ENCODE data around the gene AMH. TPM values are rescaled to one million over a fixed set of nuclear protein-coding genes. Genes with fewer than 3 reads are reported as not detected.
A peak's percentile ranks its signal among the peaks of the same experiment; 100 is the strongest.

The AMH gene
- total RNA-seq, 1 experiment from 2014 or later, result 11.2 TPM

DNA sequence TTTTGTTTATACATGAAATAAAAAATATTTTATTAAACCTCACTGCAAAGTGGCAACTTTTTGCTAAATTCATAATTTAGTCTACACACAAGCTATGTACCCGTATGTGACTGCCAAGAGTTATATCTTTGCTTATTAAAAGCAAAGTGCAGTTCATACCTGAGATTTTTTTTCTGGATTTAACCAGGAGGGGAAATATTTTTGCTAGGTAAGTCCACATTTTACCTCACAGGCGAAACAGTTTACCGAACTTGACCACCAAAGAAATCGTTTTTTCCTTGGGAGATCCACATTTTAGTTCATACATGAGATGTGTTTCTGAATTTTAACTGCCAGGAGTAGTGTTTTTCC is 19.3 kb downstream of the AMH start (continued):
- TF ChIP-seq, protein P1, sequence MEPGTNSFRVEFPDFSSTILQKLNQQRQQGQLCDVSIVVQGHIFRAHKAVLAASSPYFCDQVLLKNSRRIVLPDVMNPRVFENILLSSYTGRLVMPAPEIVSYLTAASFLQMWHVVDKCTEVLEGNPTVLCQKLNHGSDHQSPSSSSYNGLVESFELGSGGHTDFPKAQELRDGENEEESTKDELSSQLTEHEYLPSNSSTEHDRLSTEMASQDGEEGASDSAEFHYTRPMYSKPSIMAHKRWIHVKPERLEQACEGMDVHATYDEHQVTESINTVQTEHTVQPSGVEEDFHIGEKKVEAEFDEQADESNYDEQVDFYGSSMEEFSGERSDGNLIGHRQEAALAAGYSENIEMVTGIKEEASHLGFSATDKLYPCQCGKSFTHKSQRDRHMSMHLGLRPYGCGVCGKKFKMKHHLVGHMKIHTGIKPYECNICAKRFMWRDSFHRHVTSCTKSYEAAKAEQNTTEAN (CRISPR knock-in tag; IDR thresholded peaks at IDR 0.05), result no peak
- TF ChIP-seq NFE2L1 (CRISPR knock-in tag; IDR thresholded peaks at IDR 0.05) (no peak), FOXK1 (CRISPR knock-in tag; IDR thresholded peaks at IDR 0.05) (no peak)
- TF ChIP-seq, protein P2, sequence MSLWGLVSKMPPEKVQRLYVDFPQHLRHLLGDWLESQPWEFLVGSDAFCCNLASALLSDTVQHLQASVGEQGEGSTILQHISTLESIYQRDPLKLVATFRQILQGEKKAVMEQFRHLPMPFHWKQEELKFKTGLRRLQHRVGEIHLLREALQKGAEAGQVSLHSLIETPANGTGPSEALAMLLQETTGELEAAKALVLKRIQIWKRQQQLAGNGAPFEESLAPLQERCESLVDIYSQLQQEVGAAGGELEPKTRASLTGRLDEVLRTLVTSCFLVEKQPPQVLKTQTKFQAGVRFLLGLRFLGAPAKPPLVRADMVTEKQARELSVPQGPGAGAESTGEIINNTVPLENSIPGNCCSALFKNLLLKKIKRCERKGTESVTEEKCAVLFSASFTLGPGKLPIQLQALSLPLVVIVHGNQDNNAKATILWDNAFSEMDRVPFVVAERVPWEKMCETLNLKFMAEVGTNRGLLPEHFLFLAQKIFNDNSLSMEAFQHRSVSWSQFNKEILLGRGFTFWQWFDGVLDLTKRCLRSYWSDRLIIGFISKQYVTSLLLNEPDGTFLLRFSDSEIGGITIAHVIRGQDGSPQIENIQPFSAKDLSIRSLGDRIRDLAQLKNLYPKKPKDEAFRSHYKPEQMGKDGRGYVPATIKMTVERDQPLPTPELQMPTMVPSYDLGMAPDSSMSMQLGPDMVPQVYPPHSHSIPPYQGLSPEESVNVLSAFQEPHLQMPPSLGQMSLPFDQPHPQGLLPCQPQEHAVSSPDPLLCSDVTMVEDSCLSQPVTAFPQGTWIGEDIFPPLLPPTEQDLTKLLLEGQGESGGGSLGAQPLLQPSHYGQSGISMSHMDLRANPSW (CRISPR knock-in tag; conservative IDR thresholded peaks at IDR 0.05; ENCODE audit: low read depth), result no peak
- TF ChIP-seq, protein P3, sequence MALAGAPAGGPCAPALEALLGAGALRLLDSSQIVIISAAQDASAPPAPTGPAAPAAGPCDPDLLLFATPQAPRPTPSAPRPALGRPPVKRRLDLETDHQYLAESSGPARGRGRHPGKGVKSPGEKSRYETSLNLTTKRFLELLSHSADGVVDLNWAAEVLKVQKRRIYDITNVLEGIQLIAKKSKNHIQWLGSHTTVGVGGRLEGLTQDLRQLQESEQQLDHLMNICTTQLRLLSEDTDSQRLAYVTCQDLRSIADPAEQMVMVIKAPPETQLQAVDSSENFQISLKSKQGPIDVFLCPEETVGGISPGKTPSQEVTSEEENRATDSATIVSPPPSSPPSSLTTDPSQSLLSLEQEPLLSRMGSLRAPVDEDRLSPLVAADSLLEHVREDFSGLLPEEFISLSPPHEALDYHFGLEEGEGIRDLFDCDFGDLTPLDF (CRISPR knock-in tag; IDR thresholded peaks at IDR 0.05), result no peak
- TF ChIP-seq, protein P4, sequence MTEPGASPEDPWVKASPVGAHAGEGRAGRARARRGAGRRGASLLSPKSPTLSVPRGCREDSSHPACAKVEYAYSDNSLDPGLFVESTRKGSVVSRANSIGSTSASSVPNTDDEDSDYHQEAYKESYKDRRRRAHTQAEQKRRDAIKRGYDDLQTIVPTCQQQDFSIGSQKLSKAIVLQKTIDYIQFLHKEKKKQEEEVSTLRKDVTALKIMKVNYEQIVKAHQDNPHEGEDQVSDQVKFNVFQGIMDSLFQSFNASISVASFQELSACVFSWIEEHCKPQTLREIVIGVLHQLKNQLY (CRISPR knock-in tag; IDR thresholded peaks at IDR 0.05), result no peak
- TF ChIP-seq, protein P5, sequence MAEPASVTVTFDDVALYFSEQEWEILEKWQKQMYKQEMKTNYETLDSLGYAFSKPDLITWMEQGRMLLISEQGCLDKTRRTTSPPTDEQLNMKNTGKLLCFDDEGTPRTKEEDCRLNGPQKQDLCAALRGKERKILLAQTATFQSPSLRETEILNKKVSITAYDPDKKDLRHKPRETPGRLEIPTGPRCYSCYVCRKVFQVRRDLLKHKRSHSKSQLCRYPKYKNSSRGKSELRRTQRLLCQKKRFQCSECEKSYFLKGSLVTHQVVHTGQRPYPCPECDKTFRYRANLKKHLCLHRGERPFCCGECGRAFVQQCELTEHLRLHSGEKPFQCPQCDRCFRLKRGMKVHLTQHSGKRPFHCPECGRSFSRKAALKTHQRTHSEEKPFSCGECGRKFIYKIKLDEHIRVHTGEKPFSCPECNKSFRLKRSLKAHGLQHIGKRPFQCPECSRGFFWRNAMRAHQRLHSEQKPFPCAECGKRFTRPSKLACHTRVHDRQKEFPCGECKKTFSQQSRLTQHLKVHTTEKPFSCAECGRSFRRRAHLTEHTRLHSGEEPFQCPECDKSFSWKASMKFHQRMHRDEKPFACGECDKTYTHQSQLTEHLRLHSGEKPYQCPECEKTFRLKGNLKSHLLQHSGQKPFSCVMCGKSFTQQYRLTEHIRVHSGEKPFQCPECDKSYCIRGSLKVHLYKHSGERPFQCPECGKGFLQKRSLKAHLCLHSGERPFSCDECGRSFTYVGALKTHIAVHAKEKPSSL (CRISPR knock-in tag; conservative IDR thresholded peaks at IDR 0.05), result no peak
- TF ChIP-seq, protein P6, sequence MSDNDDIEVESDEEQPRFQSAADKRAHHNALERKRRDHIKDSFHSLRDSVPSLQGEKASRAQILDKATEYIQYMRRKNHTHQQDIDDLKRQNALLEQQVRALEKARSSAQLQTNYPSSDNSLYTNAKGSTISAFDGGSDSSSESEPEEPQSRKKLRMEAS (CRISPR knock-in tag; IDR thresholded peaks at IDR 0.05), result no peak

DNA sequence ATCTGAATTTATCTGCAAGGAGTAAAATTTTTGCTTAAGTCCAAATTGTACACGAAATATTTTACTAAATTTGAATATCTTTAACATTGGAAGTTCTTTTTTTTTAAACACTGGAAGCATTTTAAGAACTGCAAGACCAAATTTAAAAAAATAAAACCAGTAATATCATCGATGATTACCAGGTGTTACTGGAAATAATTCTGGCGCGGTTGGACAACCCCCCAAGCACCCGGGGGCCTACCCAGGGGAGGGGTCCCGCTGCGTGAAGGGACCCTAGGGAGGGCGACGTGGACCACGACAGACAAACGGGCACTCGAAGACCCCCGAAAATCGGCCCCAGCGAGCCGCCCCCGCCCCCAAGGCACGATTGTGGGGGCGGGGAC is 19.7 kb downstream of the AMH start:
- Mint-ChIP-seq H3K36me3 (peaks cover 8% of the 10 kb centered on the region), H3K4me1 (peaks cover 28% of the 10 kb centered on the region), H3K27ac (no peak overlapping the region), H3K4me3 (peak overlapping the region; percentile 82), H3K9me3 (no peaks in the 10 kb centered on the region), H3K27me3 (ENCODE audit: low read depth) (no peaks in the 10 kb centered on the region; the same call in 1 of the 2 replicates)
- ChIA-PET CTCF (no interaction called here), POLR2A (no interaction called here)
- TF ChIP-seq ZNF423 (CRISPR knock-in tag; IDR thresholded peaks at IDR 0.05) (peak; percentile 59; the same call in 1 of the 2 replicates), NFATC4 (CRISPR knock-in tag; IDR thresholded peaks at IDR 0.05) (no peak)
- DNase-seq (ENCODE audit: low spot score), result no peak
- no peak for ATAC-seq

DNA sequence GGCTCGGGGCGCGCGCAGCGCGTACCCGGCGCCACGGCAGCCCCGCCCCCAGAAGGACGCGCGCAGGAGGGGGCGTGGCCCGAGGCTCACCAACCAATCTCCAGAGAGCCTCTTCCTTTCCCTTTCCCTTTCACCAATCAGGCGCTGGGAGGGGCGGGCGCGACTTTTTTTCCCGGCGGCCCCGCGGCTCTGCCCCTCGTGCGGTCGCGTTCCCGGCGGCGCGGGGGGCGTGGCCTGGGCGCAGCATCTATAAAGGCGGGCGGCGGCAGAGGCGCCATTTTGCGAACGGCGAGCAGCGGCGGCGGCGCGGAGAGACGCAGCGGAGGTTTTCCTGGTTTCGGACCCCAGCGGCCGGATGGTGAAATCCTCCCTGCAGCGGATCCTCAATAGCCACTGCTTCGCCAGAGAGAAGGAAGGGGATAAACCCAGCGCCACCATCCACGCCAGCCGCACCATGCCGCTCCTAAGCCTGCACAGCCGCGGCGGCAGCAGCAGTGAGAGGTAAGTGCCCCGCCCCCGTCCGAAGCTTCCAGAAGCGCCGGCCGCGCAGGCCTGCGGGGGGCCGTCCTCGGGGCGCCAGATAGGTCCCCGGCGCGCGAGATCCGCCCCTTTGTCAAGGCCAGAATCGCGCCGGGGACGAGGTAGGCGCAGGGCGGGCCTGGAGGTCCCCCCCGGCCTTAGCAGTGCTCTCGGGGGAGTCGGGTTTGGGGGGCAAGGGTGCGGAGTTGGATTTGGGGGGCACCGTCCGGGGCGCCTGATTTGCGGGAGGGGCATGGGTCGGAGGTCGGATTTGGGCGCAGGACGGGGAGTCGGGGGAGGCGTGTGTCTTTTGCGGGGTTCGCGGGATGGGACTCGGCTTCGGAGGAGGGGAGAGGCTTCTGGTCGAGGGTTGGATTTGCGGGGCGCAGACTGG is 20.4 kb downstream of the AMH start:
- peak overlapping the region; percentile 82 for H3K4me3 Mint-ChIP-seq
- H3K27me3 Mint-ChIP-seq (ENCODE audit: low read depth), result no peaks in the 10 kb centered on the region; the same call in 1 of the 2 replicates
- peak; percentile 99 for DNase-seq (ENCODE audit: low spot score)
- ChIA-PET POLR2A (interaction anchor here (0.5 to 1.3 kb wide), 3 partner anchors 40 to 273 kb away, joined by 3 to 11 read pairs (median 3); partner anchors contain the start of gene GADD45B), CTCF (no interaction called here)
- H3K27ac Mint-ChIP-seq, result peak overlapping the region; percentile 76; the same call in 1 of the 2 replicates
- ATAC-seq, result peak; percentile 79
- peaks cover 8% of the 10 kb centered on the region for H3K36me3 Mint-ChIP-seq
- H3K4me1 Mint-ChIP-seq, result peaks cover 33% of the 10 kb centered on the region
- no peaks in the 10 kb centered on the region for H3K9me3 Mint-ChIP-seq
- TF ChIP-seq, protein P3 (CRISPR knock-in tag; IDR thresholded peaks at IDR 0.05), result 0 out of 2 replicates have a peak, but pooled peaks have one; percentile 69
- TF ChIP-seq, protein P7, sequence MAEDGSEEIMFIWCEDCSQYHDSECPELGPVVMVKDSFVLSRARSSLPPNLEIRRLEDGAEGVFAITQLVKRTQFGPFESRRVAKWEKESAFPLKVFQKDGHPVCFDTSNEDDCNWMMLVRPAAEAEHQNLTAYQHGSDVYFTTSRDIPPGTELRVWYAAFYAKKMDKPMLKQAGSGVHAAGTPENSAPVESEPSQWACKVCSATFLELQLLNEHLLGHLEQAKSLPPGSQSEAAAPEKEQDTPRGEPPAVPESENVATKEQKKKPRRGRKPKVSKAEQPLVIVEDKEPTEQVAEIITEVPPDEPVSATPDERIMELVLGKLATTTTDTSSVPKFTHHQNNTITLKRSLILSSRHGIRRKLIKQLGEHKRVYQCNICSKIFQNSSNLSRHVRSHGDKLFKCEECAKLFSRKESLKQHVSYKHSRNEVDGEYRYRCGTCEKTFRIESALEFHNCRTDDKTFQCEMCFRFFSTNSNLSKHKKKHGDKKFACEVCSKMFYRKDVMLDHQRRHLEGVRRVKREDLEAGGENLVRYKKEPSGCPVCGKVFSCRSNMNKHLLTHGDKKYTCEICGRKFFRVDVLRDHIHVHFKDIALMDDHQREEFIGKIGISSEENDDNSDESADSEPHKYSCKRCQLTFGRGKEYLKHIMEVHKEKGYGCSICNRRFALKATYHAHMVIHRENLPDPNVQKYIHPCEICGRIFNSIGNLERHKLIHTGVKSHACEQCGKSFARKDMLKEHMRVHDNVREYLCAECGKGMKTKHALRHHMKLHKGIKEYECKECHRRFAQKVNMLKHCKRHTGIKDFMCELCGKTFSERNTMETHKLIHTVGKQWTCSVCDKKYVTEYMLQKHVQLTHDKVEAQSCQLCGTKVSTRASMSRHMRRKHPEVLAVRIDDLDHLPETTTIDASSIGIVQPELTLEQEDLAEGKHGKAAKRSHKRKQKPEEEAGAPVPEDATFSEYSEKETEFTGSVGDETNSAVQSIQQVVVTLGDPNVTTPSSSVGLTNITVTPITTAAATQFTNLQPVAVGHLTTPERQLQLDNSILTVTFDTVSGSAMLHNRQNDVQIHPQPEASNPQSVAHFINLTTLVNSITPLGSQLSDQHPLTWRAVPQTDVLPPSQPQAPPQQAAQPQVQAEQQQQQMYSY (CRISPR knock-in tag; IDR thresholded peaks at IDR 0.05), result 0 out of 2 replicates have a peak, but pooled peaks have one; percentile 9

All from WTC11 (cell line).